ENCODE results near the gene LMX1A. TPM values are rescaled to one million over a fixed set of nuclear protein-coding genes. Genes with fewer than 3 reads are reported as not detected.

Gene LMX1A
- total RNA-seq (2022; extraction: Qiagen RNA extraction): not detected in 5 replicates

DNA sequence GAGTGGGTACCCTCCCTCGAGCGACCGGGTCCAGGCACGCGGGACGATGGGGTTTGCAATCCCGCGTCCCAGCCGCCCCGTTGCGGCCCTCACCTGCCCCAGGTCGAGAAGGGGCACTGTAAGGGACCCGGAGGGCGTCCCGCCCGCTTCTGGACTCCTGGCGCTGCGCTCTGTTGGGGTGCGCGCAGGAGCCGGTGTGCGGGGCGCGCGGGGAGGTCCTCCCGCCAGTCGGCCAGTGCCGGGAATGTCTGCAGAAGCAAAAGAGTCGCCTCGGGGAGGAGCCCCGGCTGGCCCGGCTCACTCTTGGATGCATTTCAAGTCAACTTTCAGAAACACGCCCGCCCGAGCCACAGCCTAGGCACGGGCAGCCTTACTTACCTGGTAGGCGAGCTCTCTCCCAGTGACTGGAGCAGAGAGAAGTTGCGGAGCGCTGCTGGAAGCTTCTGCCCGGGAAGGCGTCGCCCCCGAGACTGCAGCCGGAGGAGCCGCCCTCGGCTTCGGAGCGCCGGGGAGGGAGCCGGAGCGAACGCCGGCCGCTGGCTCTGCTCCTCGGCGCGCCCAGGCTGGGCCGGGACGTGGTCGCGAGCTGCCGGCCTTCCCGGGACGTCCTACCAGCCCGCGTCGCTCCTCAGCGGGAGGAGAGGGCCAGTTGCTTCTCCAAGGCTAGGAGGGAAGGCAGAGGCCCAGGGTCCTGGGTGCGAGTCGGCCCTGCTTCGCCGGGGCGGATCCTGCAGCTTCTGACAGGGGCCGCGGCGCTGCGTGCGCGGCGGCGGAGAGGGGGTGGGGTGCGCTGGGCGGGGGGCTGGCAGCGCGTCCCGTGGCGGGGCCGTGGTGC, at the start of gene LMX1A:
Gene LMX1A, minus strand, starts transcription at position 739 of the 835 bp plus-strand sequence. CDS start 1,156 bp downstream, outside the sequence.

Other genes with a start within 250 kb of the LMX1A start
- gene RXRG, start 88.4 kb upstream of the LMX1A start, total RNA-seq (2022; extraction: Qiagen RNA extraction): not detected in 5 replicates
- gene LRRC52, start 187.3 kb upstream of the LMX1A start, total RNA-seq (2022; extraction: Qiagen RNA extraction): not detected in 5 replicates

Data from A549 treated with Mapracorat at 1 μM for 4 hours (cell line).